Measurements from ENCODE around the gene COG4.

The COG4 gene

DNA sequence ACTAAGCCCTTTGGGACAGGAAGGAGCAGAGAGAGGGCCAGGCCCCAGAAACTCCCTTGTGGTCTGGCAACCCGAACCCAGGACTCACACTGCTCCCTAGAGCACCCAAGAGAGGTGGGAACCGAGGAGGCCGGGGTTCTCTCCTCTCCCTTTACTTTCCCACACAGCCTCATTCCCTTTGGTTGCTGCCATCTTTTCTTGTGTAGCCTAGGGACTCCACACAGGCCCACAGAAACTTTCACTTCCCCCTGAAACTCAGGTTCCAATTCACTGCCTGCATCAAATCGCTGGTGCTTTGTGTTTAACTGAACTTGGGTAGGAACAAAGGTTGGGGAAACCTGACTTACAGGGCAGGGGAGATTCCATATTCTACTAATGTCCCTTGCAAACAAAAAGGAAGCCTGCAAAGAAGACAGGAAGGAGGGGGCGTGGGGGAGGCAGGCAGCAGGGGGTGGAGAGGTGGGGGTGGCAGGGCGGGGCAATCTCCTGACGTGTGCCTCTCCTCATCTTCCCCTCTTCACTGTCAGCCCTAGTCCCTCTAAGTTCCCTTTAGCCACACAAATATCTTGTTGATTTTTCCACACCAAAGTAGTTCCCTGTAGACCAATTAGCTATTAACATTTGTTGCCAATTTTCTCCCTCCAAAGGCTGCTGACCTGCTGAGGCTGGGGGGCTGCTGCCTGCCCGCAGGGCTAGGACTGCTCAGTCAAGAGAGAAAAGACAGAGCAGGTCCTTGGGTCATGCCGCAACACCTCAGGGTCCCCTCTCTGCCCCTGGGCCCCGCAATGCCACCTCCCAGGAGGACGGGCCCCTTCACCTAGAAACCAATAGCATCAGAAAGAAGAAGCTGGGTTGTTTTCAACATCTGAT is 92.5 kb downstream of the COG4 start:
- DNase-seq = no peak

All from NCI-H1930 (cell line).